HG03354 (cell line): Measurements from ENCODE around the gene RCOR3.
"Not testable (repeated sequence)": the region's sequence is repeated elsewhere in the genome, so short reads cannot be mapped to it uniquely, and the experiment has no call there.

Experiments used
- ATAC-seq: cut with Tn5 transposase; IDR thresholded peaks from one replicate; pipeline ENCODE4 v1.9.1; 2021; ENCODE audit warnings: mild to moderate bottlenecking; ENCODE audit not compliant: unreplicated experiment, poor library complexity, severe bottlenecking

The RCOR3 gene

DNA sequence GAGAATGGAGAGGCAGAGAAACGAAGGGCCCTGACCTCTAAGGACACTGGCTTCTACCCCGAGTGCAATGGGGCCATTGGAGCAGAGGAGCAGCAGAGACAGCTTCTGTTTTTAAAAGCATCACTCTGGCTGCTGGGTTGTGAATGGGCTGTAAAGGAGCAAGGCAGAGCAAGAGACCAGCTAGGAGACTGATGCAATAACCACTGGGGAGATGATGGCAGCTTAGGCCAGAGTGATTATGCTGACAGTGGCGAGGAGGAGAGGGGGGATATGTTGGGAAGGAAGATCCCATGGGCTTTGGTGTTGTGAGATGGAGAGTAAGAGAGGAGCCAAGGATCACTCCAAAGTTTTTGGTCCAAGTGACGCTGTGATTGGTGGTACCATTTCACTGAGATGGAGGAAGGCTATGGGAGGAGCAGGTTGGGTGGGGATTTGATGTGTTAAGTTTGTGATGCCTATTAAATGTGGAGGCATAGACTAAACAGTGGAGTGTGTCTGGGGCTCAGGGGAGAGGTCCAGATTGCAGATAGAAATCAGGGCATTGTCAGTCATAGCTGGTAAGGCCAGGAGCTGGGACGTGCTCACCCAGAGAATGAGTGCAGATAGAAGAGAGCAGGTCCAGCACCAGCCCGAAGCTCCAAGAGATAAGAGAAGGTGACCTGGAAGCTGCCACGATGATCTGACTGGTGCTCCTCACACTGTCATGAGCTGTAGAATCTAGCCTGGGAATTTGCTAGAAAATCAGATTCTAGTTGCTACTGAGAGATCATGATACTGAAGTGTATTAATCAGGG lies 78.5 kb downstream of the RCOR3 start:
- no peak for ATAC-seq

- ATAC-seq = no peak
These were observed 79.1 kb downstream of the RCOR3 start for GRCh38 chr1:211338224-211338620.

- ATAC-seq = no peak
These were observed 80.5 kb downstream of the RCOR3 start for GRCh38 chr1:211339631-211340041.

DNA sequence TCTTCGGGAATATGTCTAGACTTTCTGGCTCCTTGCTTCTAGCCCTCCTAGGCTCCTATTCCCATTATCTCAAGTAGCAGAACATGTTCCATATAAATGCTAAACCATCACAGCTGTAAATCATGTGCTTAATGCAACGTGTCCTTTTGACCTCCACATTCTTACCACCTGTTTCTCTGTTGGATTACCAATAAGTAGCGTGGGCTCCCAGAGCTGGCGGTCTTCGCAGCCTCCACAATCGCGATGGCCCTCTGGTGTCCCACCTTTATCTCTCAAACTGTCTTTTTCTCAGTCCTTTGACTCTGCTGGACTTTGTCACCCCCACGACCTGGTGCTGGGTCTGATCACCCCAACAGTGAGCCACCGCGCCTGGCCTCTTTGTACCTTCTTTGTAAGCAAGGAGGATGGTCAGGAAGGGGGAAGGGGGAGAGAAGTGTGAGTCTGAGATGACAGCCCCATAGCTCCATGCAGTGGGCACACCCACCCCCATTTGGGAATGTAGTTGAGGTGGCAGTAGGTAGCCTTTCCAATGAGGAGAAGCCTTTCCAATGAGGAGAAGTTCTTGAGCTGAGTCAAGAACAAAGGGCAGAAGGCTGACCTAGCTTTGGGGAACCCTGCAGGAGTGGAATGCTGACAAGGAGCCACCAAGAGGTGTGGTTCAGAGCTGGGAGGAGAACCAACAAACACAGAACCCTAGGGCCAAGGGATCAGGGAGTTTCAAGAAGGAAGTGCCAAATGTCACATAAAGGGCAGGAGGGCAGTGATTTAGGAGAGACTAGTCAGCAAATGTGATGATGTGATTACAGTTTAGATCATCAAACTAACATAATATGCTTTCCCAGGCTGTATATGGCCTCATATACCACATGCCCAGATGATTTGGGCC lies 81.7 kb downstream of the RCOR3 start:
- ATAC-seq = no peak

DNA sequence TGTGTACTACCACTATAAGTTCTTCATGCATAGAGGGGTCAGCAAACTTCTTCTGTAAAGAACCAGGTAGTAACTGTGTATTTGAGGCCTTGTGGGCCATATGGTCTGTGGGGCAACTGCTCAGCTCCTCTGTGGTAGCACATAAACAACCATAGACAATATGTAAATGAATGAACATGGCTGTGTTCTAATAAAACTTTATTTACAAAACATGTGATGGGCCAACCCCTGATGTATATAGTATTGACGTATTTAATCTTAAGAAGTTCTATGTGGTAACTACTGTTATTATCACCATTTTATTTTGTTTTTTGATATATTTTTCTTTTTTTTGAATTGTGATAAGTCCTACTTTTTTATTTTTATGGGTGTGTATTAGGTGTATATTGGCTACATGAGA lies 82.8 kb downstream of the RCOR3 start:
- no peak for ATAC-seq

- ATAC-seq = no peak
These were observed 84.4 kb downstream of the RCOR3 start for GRCh38 chr1:211343607-211344006.

- no peak for ATAC-seq
These were observed 85.0 kb downstream of the RCOR3 start for GRCh38 chr1:211344152-211344618.

DNA sequence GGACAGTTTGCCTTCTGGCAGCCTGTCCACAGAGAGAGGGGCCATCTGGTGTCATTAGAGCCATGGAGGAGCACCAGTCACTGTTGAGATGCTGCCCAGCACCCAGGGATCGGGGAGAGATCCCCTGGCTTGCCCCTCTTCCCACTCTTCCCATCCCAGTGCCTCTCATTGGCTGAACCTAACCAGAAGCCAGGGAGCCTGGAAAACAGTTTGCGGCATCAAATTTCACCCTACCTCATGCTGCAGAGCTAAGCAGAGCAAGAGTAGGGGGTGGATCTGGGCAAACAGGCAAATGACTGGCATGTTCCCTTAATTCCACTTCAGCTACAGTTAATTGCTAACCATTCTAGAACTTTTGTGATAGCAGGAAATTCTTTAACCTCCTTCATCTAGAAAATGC lies 86.6 kb downstream of the RCOR3 start:
- no peak for ATAC-seq

DNA sequence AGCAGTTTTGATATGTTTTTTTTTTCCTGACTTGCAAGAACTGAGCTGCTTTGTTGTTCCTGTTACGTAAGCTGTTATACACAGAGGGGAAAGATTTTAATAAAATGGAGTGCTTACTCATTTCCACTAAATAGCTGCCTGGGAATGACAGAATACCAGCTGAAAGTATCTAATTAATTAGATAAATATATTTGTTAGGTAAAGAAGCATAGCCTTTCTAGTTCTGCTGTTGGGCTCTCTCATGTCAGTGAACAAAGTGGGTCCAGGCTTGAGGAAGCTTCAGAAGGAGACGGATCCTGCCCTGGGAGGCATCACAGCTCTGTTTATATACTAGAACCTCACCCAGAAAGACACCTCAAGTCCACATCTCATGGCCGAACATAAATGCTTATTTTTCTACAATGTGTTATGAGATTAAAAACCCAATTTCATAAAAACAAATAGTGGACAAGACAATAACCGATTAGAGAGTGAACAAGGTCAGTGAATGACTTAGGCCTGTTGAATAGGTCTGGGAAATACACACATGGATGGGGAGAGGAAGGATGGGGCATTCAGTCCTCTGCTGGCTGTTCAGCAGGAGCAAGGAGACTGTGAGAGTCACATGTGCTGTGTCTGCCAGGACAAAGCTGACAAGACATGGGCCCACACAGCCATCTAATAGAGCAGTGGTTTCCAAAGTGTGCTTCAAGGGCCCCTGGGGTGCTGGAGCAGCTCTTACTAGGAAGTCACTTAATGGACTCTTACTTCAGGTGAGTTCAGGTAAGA lies 88.1 kb downstream of the RCOR3 start:
- ATAC-seq = no peak

- no peak for ATAC-seq
These were observed 89.4 kb downstream of the RCOR3 start for GRCh38 chr1:211348547-211348946.

DNA sequence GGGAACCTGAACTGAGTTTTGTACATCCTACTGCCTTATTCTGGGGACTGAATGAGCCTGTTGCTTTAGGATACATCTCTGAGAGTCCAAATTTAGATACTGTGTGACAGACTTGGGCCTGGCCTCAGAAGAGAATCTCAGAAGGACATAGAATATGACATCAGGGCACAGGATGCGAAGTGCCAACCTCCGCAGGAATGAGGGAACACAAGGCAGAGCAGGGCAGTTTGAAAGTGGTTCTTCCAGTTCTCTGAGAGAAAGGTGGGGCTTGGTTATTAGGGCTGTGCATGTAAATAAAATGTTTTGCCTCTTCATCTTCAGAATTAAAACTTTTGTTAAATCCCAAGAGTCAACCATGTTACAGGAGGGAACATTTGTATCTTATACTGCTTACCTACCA lies 90.6 kb downstream of the RCOR3 start:
- ATAC-seq = no peak

GRCh38 chr1:211352055-211352454 lies 92.9 kb downstream of the RCOR3 start:
- ATAC-seq = not testable (repeated sequence)

GRCh38 chr1:211352465-211352864 lies 93.3 kb downstream of the RCOR3 start:
- no peak for ATAC-seq

DNA sequence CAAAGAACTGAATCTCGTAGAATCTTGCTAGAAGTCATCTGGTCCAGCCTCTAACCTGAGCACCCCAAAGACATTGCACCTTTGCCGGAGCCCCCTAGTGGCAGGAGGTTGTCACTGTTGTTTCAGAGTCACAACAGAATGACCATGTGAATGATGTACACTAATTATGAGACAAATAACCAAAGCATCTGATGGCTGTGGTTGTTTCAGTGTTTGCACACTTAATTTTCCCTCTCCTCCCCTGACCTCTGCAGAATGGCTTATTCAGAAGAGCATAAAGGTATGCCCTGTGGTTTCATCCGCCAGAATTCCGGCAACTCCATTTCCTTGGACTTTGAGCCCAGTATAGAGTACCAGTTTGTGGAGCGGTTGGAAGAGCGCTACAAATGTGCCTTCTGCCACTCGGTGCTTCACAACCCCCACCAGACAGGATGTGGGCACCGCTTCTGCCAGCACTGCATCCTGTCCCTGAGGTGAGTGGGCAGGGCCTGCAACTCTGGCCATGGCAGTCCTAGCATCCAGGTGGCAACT lies 93.9 kb downstream of the RCOR3 start:
- peak; percentile 89 for ATAC-seq

GRCh38 chr1:211353562-211354212 lies 94.5 kb downstream of the RCOR3 start:
- ATAC-seq = peak; percentile 14

GRCh38 chr1:211355873-211356272 lies 96.7 kb downstream of the RCOR3 start:
- no peak for ATAC-seq

DNA sequence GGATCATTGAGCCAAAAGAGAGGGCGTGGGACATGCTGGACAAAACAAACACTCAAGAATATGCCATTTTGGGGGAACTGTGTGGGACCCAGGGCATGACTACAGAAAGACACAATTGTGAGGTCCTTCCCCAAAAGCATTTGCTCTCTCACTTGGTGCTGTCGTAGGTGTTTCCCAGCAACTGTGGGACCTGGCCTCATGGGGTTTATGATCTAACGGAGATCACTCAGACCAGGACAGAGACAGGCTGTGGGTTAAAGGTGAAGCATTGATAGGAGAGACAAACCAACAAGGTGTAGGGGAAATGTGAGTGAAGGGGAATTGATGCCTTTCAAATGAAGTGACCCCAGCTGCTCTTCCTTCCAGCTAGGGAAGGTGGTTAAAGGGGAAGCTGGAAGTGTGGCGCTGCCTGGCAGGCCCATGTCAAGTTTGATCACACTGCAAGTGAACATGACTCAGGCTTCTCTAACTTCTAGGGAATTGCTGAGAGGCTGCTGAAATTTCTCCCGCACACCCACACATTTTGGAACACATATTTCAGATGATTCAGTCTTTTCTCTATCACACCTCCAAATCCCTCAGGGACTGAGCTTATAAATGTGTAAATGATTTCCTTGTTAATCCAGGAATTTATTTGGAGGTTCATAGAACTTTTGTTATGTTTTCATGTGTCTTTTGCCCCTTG lies 97.7 kb downstream of the RCOR3 start:
- ATAC-seq = no peak

DNA sequence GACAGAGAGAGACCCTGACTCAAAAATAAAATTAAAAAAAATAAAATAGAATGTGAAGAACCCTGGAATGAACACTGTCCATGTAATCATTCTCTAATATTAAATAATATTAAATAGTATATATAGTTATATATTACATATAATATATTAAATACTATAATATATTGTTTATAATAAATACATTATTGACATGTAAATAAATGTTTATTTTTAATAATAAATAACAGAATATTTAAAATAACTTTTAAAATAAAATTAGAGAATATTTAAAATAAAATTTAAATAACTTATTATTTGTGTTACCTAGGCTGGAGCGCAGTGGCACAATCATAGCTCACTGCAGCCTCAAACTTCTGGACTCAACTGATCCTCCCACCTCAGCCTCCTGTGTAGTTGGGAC lies 99.5 kb downstream of the RCOR3 start:
- no peak for ATAC-seq

GRCh38 chr1:211359876-211360275 lies 100.7 kb downstream of the RCOR3 start:
- no peak for ATAC-seq
